Choroid plexus epithelial cell (primary cell): ENCODE measurements around the gene KIRREL1.

Source experiments
- DNase-seq: peaks from one replicate; pipeline ENCODE4 v3.0.0-alpha.2; 2010; ENCODE audit warnings: low read depth
- H3K4me3 ChIP-seq: 2 replicates; pipeline ENCODE4 v1.5.1; 2011; ENCODE audit warnings: low read depth, mild to moderate bottlenecking, control low read depth, low read length, moderate library complexity
- TF ChIP-seq, protein P1 (sequence below): conservative IDR thresholded peaks from 2 replicates; pipeline ENCODE4 v1.5.1; 2011; ENCODE audit warnings: low read depth, mild to moderate bottlenecking, control low read depth, inconsistent platforms, low read length, moderate library complexity

The KIRREL1 gene

DNA sequence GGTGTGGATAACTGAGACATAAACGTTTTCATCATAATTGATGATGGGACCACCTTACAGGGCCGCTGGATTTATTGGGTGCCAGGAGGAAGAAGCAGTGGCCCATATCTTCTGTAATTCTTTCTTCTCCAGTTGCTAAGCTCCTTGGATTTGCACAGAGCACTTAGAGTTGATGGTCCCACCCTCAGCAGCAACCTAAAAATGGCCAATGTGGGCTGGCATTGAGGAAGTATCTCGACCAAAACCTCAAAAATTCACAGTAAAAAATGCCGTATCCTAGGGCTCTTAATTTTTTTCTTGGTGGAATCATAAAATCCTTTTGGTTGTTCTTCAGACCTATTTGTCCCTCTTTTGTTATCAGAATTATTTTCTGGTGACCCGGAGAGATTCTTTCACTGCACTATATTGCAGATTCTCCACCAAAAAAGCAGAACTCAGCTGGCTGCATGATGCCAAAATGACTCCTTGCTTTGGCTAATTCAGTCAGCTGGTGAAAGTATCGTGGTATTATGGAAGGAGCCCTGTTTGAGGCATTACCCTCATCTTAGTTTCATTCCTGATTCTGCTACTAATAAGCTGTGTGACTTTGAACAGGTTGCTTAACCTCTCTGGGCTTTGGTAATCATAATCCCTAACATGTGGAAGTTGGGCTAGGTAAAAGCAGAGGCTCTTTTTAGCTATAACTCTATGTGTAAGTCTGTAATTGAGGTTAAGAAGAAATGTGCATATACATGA lies 27.6 kb downstream of the KIRREL1 start:
- peak; percentile 28 for DNase-seq
- H3K4me3 ChIP-seq, result no peak overlapping the region
- TF ChIP-seq, protein P1, sequence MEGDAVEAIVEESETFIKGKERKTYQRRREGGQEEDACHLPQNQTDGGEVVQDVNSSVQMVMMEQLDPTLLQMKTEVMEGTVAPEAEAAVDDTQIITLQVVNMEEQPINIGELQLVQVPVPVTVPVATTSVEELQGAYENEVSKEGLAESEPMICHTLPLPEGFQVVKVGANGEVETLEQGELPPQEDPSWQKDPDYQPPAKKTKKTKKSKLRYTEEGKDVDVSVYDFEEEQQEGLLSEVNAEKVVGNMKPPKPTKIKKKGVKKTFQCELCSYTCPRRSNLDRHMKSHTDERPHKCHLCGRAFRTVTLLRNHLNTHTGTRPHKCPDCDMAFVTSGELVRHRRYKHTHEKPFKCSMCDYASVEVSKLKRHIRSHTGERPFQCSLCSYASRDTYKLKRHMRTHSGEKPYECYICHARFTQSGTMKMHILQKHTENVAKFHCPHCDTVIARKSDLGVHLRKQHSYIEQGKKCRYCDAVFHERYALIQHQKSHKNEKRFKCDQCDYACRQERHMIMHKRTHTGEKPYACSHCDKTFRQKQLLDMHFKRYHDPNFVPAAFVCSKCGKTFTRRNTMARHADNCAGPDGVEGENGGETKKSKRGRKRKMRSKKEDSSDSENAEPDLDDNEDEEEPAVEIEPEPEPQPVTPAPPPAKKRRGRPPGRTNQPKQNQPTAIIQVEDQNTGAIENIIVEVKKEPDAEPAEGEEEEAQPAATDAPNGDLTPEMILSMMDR, result no peak

DNA sequence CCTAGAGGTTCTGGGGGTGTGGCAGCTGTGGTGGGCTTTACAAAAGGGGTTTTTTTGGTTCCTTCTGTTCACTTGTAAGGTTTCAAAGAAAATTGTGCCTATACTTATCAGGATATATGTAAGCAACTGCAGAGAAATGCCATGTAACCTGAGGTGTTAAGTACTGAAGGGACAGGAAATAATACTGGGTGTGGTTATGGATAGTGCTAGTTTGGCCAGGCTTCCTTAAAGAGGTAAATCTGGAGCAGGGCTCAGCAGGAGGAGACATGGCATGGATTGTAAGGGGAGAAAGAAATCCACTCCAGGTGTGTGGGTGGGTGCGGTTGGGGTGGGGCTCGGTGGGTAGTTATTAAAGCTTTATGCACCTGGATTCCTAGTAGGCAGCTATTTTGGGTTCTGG lies 28.3 kb downstream of the KIRREL1 start:
- DNase-seq, result no peak
- TF ChIP-seq, protein P1, result no peak
- H3K4me3 ChIP-seq, result no peak overlapping the region

DNA sequence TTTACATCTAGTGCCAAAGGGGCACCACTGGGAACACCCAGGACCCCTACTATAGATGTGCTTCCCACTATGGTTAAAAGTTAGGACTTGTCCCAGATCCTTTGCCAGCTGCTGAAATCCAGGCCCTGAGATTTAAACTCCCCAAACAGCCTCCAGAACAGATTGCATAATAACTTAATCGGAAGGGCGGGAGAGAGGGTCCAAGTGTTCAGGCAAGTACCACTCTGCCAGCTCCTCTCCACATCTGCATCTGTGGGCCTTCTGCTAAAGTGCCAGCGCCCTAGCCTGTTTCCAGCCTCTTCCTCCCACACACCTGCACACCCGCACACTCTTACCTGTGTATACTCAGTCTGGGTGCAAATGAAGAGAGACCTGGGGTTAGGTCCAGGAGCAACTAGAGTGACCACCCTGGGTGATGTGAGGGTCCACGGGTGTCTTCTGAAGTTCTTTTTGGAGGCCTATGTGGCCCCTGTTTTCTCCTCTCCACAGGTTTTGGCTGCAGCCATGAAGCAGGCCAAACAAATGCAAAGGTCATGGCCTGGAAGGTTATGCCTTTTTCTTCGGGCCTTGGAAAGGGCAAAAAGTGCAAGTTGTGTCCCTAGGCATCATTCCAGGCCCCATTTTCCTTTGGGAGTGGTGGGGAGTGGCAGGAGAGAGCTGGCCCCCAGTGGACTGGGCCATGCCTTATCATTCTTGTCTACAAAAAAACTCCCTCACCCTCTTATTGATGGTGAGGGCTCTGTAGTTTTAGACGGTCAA lies 29.3 kb downstream of the KIRREL1 start:
- TF ChIP-seq, protein P1, result no peak
- DNase-seq, result no peak
- no peak overlapping the region for H3K4me3 ChIP-seq

- H3K4me3 ChIP-seq, result no peak overlapping the region
- TF ChIP-seq, protein P1, result no peak
- no peak for DNase-seq
Observed at GRCh38 chr1:158024737-158025136, 31.3 kb downstream of the KIRREL1 start.

DNA sequence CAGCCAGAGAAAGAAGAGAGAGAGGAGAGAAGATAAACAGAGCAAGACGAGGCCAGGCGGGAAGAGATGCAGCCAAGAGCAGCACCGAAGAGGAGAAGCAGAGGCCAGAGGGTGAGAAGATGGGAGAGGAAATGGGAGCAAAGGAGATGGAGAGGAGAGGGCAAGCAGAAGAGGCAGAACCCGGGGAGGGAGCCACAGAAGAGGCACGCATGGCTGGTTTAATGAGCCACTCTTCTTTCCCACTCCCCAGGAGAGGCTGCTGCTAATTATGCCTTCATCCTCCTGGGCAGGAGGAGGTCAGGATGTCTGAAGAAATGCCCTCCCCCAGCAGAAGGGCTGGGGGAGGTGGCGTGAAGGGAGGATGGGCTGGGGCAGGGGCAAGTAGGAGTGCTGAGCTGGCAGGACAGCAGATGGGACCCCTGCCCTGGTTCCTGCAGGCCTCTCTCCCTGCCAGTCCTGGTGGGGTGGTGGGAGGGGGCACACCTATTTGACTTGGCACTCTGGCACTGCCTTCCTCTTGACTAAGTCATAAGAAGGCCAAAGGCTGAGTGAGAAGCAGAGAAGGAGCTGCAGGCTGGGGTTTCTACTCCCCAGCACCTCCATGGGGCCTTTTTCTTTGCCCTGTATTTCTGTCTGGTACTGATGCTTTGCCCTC lies 32.3 kb downstream of the KIRREL1 start:
- no peak overlapping the region for H3K4me3 ChIP-seq
- DNase-seq, result no peak
- TF ChIP-seq, protein P1, result no peak

DNA sequence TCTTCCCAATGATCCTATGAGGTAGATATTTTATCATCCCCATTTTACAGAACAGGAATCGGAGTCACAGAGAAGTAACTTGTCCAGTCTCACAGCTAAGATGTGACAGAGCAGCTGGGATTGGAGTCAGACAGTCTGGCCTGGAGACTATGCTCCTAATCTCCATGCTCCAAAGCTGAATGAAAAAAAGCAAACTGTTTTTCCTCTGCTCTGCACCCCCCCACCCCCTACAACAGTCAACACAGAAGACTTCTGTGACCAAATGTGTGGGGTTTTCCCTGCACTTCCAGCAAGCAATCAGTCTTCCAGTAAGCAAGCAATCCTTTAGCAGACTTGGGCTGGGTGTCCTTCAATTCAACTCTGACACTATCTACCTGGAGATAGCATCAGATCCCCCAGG lies 33.2 kb downstream of the KIRREL1 start:
- TF ChIP-seq, protein P1, result no peak
- no peak for DNase-seq
- no peak overlapping the region for H3K4me3 ChIP-seq
